Suprapubic skin (tissue), 4 donors: ENCODE results near the gene HAPLN3. TPM values are rescaled to one million over a fixed set of nuclear protein-coding genes. Genes with fewer than 3 reads are reported as not detected.

ENCODE experiments used
- DNase-seq, 2 donors: peaks; one replicate each; pipeline ENCODE4 v3.0.0-alpha.2; 2019; ENCODE audit warnings: low spot score in 2 of 2
- H3K27ac ChIP-seq: fragments of 200-600 bp; sonication (generic); one replicate; pipeline ENCODE4 v1.5.1; 2019
- H3K27me3 ChIP-seq: fragments of 200-600 bp; sonication (generic); one replicate; pipeline ENCODE4 v1.5.1; 2019
- H3K36me3 ChIP-seq: fragments of 200-600 bp; sonication (generic); one replicate; pipeline ENCODE4 v1.5.1; 2019
- H3K4me1 ChIP-seq: fragments of 200-600 bp; sonication (generic); one replicate; pipeline ENCODE4 v1.5.1; 2019
- H3K4me3 ChIP-seq: fragments of 200-600 bp; sonication (generic); one replicate; pipeline ENCODE4 v1.5.1; 2019; ENCODE audit warnings: mild to moderate bottlenecking
- H3K9me3 ChIP-seq: fragments of 200-600 bp; sonication (generic); one replicate; pipeline ENCODE4 v1.5.1; 2019
- EP300 ChIP-seq: sonication (generic); formaldehyde crosslinking; IDR thresholded peaks from one replicate; pipeline ENCODE4 v1.6.1; 2017; ENCODE audit warnings: antibody characterized with exemption
- POLR2A ChIP-seq, 2 donors: fragments of 450-650 bp; IDR thresholded peaks; one replicate each; pipeline ENCODE4 v1.6.1; 2017; ENCODE audit warnings: antibody characterized with exemption in 2 of 2, mild to moderate bottlenecking in 2 of 2, moderate library complexity in 2 of 2
- POLR2AphosphoS5 ChIP-seq, 3 donors: sonication (generic); formaldehyde crosslinking; IDR thresholded peaks; one replicate each; pipeline ENCODE4 v1.6.1; 2017; ENCODE audit warnings: antibody characterized with exemption in 3 of 3
- whole genome bisulfite sequencing: methylation state at CpG from one replicate; pipeline ENCODE4 v1.1.5; 2018; 5-methylcytosine and 5-hydroxymethylcytosine counted together
- total RNA-seq, 4 donors: library from RNA; depleted of rRNA; stranded (reverse); fragments of >200 nt; gene quantifications; one replicate each; pipeline ENCODE4 v1.1.0, GENCODE V29; 2016
- TF ChIP-seq, protein P1 (sequence below), 2 donors: fragments of 200-600 bp in 1 of 2; fragments of 450-650 bp in 1 of 2; sonication (generic) in 1 of 2; IDR thresholded peaks; one replicate each; pipeline ENCODE4 v1.5.1; 2016 to 2019; ENCODE audit warnings: antibody characterized with exemption in 2 of 2, mild to moderate bottlenecking in 1 of 2, moderate library complexity in 1 of 2

HAPLN3 gene
- total RNA-seq, 4 donors from 2014 or later = 4.8 to 14.6 (median 8.9) TPM

DNA sequence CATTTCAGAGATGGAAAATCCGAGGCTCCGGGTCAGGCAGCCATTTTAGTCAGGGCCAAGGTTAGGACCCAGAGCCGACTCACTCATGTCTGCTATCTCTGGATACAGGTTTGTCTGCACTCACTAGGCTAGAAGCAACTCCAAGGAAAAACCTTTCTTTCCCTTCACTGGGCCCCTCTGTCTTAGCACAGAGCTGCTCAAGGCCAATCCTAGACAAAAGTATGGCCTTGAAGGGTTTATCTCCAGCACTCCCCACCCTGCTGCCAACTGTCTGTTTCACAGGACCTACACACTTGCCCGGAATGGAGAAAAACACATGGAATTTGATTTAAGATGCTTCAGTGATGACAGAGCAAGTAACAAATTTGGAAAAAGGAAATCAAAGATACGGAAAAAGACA is 66.6 kb downstream of the HAPLN3 start:
- no peak overlapping the region for H3K27ac ChIP-seq
- 69% methylated on average over 5 of the region's 5 CpGs for WGBS

More for the DNA sequence above, 66.6 kb downstream of the HAPLN3 start:
- no peaks in the 10 kb centered on the region for H3K36me3 ChIP-seq
- no peak overlapping the region for H3K4me3 ChIP-seq
- no peaks in the 10 kb centered on the region for H3K4me1 ChIP-seq
- no peak for DNase-seq
- H3K9me3 ChIP-seq = no peaks in the 10 kb centered on the region
- TF ChIP-seq POLR2A (IDR thresholded peaks at IDR 0.05) (no peak), POLR2AphosphoS5 (IDR thresholded peaks at IDR 0.05) (no peak), EP300 (no peak)
- TF ChIP-seq, protein P1, sequence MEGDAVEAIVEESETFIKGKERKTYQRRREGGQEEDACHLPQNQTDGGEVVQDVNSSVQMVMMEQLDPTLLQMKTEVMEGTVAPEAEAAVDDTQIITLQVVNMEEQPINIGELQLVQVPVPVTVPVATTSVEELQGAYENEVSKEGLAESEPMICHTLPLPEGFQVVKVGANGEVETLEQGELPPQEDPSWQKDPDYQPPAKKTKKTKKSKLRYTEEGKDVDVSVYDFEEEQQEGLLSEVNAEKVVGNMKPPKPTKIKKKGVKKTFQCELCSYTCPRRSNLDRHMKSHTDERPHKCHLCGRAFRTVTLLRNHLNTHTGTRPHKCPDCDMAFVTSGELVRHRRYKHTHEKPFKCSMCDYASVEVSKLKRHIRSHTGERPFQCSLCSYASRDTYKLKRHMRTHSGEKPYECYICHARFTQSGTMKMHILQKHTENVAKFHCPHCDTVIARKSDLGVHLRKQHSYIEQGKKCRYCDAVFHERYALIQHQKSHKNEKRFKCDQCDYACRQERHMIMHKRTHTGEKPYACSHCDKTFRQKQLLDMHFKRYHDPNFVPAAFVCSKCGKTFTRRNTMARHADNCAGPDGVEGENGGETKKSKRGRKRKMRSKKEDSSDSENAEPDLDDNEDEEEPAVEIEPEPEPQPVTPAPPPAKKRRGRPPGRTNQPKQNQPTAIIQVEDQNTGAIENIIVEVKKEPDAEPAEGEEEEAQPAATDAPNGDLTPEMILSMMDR (IDR thresholded peaks at IDR 0.05) = no peak
- H3K27me3 ChIP-seq = peaks cover 4% of the 10 kb centered on the region

Other genes with a start within 250 kb of the HAPLN3 start
- gene ACAN, start 92.1 kb downstream of the HAPLN3 start, total RNA-seq = under 1 TPM in 3 of 4 donors, not detected in 1; 0.05 to 0.25 (median 0.19) TPM
- gene MFGE8, start 17.8 kb upstream of the HAPLN3 start, total RNA-seq = 100 to 1,000 TPM; 154 to 211 (median 171) TPM
- gene ABHD2, start 192.9 kb upstream of the HAPLN3 start, total RNA-seq = 10 to 100 TPM; 38.0 to 78.0 (median 63.2) TPM